GM21529 (cell line): ENCODE results near the gene SH3BP5.

Experiments
- ATAC-seq: cut with Tn5 transposase; IDR thresholded peaks from one replicate; pipeline ENCODE4 v1.9.1; 2021; ENCODE audit not compliant: unreplicated experiment

The SH3BP5 gene

DNA sequence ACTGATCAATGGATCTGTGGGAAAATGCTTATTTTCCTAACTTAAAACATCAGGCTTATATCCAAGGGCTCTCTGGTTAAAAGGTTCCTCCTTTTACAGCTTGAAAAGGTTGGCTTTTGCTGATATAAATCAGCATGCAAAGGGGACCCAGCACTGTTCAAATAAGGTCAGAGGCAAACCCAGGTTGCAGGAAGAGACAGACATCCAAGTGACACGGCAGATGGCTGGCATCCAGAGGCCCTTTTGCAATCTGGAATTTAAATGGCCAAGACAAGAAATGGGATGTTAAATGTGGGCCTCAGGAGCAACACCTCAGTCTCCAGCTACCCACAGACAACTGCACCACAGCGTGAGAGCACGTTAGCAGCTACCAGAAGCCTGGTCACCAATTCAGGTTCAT lies 6.3 kb downstream of the SH3BP5 start:
- no peak for ATAC-seq

- ATAC-seq: no peak
Measured at GRCh38 chr3:15325228-15325627, 7.2 kb downstream of the SH3BP5 start.

DNA sequence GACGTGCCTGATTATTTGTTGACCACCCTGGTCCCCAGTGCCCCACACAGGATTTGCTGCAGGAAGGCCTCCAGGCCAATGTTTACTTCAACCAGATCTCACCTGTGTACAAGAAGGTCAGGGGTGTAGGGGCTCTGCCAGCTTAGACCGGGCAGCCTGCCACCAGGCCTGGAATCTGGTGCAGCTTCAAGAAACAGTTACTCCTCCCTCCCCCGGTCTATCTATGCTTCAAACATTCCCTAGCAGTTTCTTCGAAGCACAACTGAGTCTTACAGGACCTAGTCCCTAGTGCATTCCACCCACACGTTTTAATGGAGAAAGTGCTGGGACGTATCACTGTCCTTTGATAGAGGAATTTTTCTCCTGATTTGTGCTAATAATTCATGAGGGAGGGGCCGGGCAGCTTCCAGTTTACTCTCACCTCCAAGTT lies 8.0 kb downstream of the SH3BP5 start:
- ATAC-seq: no peak

DNA sequence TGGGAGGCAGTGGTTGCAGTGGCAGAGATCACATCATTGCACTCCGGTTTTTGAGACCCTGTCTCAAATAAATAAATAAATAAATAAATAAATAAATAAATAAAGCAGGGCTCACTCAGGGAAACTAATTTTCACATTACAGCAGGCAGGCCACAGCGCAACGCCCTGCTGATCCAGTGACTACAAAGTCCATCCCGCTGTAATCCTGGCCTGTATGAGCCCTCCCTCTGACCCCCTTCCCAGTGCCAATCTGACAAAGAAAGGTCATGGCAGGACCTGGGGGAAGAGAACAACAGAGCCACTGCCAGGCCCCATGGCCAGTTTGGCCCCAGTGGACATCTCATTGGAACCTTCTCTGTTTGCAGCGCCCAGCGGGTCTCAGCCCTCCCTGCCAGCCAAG lies 9.3 kb downstream of the SH3BP5 start:
- no peak for ATAC-seq

GRCh38 chr3:15321349-15321748 lies 11.0 kb downstream of the SH3BP5 start:
- no peak for ATAC-seq

- no peak for ATAC-seq
Measured at GRCh38 chr3:15319575-15319974, 12.8 kb downstream of the SH3BP5 start.

DNA sequence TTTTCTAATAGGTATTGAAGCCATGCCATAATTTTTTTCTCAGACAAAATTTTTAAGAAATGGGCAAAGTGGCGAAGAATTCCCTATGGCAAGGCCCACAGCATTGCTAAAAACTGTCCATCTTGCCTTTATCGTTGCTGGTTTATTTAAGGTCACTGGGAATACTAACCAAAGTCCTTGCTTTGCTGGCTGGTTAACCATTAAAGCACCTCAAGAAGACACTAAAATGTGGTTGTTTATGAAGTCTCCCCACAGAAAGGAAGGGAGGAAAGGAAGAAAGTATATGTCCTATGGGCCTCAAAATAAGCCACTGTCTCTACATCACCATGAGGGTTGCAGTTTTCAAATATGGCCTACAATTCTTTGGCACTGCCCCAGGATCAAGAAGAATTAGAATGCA lies 13.2 kb downstream of the SH3BP5 start:
- ATAC-seq: no peak

DNA sequence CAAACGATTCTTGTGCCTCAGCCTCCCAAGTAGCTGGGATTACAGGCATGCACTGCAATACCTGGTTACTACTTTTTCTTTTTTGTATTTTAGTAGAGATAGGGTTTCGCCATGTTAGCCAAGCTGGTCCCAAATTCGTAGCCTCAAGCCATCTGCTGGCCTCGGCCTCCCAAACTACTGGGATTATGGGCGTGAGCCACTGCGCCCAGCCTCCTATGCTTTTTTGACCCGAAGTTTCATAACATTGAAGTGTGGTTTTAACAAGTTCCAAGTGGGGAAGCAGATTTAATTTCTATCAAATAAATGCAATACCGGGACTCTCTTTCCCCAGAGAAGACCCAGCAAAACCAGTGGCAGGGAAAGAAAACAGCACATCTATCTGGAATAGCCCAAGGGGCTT lies 13.7 kb downstream of the SH3BP5 start:
- no peak for ATAC-seq

DNA sequence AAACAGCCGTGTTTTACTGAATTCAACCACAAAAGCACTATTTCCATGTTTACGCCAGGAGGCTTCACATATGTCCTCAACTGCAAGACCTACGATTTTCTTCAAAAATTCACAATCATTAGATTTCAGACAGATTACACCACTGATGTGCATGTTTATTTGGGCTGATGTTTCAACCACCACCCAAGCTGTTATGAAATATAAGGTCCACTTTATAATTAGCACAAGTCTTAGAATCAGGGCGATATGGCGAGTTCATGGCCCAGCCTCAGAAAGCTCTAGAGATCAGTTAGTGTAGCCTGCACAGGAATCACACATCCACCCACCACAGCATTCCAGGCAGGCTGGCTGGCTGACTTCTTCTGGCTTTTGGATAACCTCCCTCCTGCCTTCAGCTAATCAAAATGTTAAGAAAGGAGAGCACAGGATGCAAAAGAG lies 15.4 kb downstream of the SH3BP5 start:
- no peak for ATAC-seq

- ATAC-seq: no peak
Measured at GRCh38 chr3:15315003-15315402, 17.4 kb downstream of the SH3BP5 start.

- no peak for ATAC-seq
Measured at GRCh38 chr3:15314276-15314675, 18.1 kb downstream of the SH3BP5 start.

GRCh38 chr3:15313461-15313860 lies 18.9 kb downstream of the SH3BP5 start:
- no peak for ATAC-seq

GRCh38 chr3:15312550-15312949 lies 19.8 kb downstream of the SH3BP5 start:
- no peak for ATAC-seq

GRCh38 chr3:15310491-15311370 lies 21.7 kb downstream of the SH3BP5 start:
- ATAC-seq: peak; percentile 91

- no peak for ATAC-seq
Measured at GRCh38 chr3:15309662-15310335, 22.6 kb downstream of the SH3BP5 start.

DNA sequence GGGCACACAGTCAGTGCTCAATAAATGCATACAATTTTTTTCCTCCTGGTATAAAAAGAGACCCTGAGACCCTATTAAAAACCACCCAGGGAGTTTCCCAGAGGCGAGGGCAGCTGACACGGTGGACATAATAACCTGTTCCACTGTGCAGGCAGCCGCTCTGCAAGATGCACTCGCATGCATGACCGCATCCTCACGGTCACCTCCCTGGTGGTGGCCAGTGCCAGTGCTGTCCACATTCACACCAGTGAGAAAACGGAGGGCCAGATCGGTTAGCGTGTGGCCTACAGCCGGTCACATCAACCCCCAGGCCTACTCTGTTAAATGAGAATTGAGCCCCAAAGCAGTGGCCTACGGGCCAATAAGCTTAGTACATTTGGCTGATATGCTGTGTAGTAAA lies 24.8 kb downstream of the SH3BP5 start:
- ATAC-seq: no peak

DNA sequence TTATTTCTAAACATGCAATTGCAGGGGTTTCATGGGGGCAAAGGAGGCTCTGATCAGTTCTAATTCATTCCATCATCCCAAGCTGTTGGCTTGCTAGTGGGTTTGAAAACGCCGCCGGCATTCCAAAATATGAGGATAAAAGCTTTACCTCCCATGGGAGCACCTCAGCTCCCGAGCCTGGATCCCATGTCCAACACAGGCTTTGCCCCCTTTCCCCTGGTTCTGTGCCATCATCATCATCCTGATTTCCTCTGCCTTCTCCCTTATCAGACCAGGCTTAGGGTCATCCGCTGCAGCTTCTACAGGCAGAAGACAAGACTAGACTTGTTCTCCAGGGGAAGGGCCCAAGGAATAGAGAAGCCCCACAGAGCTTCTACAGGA lies 25.4 kb downstream of the SH3BP5 start:
- no peak for ATAC-seq

DNA sequence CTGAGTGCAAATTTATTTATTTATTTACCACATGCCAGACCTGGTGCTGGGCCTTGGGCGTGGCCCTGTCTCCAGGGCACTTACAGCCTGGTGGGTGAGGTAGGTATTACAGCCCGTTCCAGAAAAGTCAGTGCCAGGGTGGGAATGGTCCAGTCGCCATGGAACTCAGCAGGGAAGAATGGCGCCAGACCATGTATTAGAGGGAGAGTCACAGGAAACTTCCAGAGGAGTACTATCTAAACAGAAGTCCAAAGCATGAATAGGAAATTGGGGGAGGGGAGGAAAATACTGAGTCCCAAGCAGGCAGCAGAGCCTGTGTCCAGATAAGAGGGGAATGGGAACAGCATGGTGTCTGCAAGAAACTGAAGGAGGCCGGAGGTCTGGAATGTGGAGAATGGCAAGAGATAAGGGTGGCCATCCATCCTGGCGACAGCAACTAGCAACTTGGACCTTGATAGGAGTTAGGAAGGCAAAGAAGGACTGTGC lies 27.0 kb downstream of the SH3BP5 start:
- no peak for ATAC-seq

DNA sequence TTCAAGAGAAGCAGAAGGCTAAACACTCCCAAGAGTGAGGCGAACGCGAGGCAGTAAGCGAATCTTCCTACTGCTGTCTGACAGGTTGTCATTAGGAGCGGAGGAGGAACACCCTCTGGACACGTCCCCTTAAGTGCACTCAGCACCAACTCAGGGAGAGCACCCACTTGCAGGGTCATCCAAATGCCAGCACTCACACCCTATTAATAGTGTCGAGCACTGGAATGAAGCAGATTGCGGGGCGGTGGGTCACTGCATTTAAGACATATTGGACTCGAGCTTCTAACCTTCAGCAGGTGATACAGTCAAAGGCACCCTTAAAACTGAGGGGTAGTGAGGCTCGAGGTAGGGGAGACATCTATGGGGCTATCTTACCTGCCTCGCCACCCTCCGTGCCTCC lies 28.7 kb downstream of the SH3BP5 start:
- no peak for ATAC-seq

DNA sequence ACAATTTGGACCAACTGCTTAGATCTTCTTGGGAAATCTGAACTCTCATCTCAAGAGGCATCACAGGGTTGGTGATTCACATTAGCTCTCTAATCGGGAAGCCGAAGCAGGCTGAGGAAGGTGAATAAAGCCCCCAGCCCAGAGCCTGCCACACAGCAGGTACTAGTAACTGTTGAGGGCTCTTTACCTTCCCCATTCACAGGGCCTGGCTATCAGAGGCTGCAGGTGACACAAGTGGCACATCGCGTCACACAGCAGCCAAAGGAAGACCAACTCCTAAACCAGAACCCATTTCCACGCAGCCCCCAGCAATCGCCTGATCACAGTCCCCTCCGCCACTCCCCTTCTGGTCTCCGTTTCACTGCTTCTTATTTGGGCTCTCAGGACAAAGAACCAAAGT lies 29.2 kb downstream of the SH3BP5 start:
- ATAC-seq: no peak

GRCh38 chr3:15301761-15302160 lies 30.6 kb downstream of the SH3BP5 start:
- no peak for ATAC-seq
